ENCODE results near the gene RGS10. TPM values are rescaled to one million over a fixed set of nuclear protein-coding genes. Genes with fewer than 3 reads are reported as not detected.

The RGS10 gene
- total RNA-seq, 4 donors from 2014 or later, result 15.8 to 64.9 (median 30.9) TPM

DNA sequence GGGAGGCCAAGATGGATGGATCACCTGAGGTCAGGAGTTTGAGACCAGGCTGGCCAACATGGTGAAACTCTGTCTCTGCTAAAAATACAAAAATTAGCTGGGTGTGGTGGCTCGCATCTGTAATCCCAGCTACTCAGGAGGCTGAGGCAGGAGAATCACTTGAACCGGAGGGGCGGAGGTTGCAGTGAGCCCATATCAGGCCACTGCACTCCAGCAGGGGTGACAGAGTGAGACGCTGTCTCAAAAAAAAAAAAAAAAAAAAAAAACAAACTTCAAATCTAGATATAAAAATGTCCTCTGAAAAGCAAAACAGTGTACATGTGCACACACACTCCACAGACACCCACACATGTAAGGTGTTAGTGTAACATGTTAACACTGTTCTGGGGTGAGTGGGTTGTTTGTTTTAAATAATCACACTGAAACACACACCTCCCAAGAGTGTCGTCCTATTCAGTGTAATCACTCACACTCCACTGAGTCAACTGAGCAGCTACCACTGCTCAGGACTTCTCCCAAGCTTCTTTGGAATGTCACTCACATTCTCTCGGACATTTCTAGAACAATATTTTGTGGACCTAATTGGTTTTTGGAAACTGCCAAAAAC, 12.8 kb upstream of the RGS10 start:
- TF ChIP-seq, protein P1, sequence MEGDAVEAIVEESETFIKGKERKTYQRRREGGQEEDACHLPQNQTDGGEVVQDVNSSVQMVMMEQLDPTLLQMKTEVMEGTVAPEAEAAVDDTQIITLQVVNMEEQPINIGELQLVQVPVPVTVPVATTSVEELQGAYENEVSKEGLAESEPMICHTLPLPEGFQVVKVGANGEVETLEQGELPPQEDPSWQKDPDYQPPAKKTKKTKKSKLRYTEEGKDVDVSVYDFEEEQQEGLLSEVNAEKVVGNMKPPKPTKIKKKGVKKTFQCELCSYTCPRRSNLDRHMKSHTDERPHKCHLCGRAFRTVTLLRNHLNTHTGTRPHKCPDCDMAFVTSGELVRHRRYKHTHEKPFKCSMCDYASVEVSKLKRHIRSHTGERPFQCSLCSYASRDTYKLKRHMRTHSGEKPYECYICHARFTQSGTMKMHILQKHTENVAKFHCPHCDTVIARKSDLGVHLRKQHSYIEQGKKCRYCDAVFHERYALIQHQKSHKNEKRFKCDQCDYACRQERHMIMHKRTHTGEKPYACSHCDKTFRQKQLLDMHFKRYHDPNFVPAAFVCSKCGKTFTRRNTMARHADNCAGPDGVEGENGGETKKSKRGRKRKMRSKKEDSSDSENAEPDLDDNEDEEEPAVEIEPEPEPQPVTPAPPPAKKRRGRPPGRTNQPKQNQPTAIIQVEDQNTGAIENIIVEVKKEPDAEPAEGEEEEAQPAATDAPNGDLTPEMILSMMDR (IDR thresholded peaks at IDR 0.05; ENCODE audit: low read depth), result no peak

DNA sequence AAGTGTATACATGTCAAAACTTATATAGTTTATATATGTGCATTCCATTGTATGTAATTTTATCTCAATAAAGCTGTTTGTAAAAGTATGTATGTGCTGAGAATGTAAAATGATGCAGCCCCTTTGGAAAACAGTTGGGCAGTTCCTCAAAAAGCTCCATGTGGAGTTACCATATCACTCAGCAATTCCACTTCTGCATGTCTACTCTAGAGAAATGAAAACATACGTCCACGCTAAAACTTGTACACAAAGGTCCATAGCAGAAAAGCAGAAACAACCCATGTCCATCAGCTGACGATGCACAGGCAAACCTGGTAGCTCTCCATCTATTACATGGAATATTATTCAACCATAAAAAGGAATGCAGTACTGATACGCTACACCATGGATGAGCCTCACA, 8.3 kb upstream of the RGS10 start:
- TF ChIP-seq, protein P1 (IDR thresholded peaks at IDR 0.05; ENCODE audit: low read depth), result no peak

DNA sequence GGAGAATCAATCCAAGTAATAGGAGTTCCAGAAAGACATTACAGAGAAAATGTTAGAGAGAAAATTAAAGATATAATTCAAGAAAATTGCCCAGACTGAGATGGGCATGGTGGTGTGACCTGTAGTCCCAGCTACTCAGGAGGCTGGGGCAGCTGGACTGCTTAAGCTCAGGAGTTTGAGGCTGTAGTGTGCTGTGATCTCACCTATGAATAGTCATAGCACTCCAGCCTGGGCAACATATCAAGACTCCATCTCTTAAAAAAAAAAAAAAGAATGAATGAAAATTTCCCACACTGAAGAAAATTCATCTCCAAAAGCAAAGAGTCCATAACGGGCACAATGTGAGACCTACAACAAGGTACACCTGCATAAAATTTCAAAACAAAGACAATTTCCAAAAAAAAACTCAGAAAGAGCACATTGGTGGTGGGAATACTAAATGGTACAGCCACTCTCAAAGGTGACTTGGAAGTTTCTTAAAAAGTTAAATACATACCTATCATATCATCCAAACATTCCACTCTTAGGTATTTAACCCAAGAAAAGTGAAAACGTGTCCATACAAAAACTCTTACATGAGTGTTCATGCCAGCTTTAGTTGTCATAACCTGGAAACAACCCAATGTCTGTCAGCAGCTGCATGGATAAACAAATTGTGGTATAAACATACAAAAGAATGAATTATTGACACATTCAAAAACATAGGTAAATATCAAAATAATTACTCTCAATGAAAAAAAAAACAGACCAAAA, 6.9 kb upstream of the RGS10 start:
- TF ChIP-seq, protein P1 (IDR thresholded peaks at IDR 0.05; ENCODE audit: low read depth), result no peak

DNA sequence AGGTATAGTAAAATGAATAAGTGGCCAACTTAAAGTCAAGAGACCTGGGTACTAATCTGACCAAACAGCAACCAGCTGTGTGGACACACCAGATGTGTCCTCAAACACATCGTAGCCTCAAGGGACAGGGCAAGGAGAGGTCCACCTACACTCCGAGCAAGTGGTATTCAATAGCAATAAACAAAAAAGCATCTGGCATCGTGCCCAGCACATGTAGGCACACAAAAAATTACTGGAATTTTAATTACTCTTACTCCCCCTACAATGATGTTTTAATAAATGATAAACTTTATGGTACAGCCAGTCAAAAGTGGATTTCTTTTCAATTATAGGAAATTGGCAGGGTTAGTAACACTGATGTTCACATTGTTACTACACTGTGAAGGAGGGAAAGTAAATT, 3.5 kb upstream of the RGS10 start:
- TF ChIP-seq, protein P1 (IDR thresholded peaks at IDR 0.05; ENCODE audit: low read depth), result no peak

DNA sequence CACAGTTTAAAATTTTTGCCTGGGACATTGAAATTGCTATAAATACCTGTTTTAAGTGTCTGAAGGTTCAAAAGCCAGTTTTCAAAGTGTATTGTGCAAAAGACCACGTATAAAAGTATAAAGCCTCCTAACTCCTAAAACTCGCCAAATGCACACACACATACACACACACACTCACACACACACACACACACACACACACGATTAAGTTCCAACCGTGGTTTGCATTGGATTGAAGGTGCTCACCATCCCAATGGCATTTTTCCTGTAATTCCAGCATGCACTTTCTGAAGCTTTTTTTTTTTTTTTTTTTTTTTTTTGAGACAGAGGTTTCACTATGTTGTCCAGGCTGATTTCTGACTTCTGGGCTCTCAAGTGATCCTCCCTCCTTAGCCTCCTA, 2.8 kb upstream of the RGS10 start:
- TF ChIP-seq, protein P1 (IDR thresholded peaks at IDR 0.05; ENCODE audit: low read depth), result no peak

DNA sequence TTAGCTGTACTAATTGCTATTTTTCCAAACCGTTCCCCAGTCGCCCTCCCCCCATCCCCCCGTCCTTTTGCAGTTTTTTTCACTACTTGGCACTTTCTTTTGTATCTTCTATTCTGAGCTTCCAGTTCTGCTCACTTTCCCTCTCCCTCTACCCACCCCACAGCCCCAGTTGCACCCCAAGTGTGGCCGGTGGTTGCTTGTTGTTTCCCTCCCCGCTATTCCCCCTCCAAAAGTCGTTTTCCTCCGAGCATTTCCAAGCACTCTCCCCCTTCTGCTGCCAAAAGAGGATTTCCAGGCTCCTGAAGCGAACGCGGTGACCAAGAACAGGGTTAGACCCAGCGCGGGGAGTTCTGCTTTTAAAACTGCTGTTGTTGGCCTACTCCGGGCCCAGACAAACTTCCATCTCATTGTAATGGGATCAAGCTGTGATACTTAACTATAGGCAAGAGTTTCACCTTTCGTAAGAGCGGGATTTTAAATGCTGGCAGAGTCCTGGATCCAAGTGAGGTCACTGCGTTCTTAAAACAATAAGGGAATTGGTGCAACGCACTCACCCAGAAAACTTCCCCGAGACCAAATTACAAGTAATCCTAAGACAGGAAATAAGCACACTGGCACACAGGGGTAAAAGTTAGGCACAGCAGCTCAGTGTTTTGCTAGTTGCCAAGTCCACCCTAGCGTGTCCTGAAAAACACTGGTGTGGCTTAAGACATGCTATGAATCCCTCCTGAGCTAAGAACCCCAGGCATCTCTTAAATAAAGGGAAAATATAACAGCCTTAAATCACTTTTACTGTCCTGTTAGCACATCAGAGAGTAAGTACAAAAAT, 1.5 kb upstream of the RGS10 start:
- TF ChIP-seq, protein P1 (IDR thresholded peaks at IDR 0.05; ENCODE audit: low read depth), result no peak

Measured in subcutaneous adipose tissue (tissue), 4 donors.